ENCODE data around the gene USP17L15.
A peak's percentile ranks its signal among the peaks of the same experiment; 100 is the strongest.
"Not testable (repeated sequence)": the region's sequence is repeated elsewhere in the genome, so short reads cannot be mapped to it uniquely, and the experiment has no call there.

USP17L15 gene, protein sequence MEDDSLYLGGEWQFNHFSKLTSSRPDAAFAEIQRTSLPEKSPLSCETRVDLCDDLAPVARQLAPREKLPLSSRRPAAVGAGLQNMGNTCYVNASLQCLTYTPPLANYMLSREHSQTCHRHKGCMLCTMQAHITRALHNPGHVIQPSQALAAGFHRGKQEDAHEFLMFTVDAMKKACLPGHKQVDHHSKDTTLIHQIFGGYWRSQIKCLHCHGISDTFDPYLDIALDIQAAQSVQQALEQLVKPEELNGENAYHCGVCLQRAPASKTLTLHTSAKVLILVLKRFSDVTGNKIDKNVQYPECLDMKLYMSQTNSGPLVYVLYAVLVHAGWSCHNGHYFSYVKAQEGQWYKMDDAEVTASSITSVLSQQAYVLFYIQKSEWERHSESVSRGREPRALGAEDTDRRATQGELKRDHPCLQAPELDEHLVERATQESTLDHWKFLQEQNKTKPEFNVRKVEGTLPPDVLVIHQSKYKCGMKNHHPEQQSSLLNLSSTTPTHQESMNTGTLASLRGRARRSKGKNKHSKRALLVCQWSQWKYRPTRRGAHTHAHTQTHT

DNA sequence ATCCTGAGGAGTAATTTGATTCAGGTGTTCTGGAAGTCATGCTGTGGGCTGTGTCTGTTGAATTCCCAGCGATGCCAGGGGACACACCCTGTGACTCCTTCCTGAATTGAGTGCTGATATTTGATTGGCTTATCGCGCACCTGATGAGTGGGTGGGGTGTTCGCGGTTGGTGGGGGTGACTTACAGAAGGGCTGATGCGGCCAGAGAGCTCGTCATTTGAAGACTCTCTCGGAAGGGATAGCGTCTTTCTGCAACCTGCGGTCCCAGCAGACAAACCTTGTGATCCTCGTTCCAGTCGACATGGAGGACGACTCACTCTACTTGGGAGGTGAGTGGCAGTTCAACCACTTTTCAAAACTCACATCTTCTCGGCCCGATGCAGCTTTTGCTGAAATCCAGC, at the start of gene USP17L15:
USP17L15 (plus strand) TSS at position 301 of the 400 bp plus-strand sequence; CDS start at position 301, 0 bp downstream.
- H3K36me3 Mint-ChIP-seq (ENCODE audit: low read depth); DNase-seq; H3K27ac Mint-ChIP-seq; H3K4me1 Mint-ChIP-seq; H3K9me3 Mint-ChIP-seq; H3K27me3 Mint-ChIP-seq (ENCODE audit: low read depth, poor library complexity); H3K4me3 Mint-ChIP-seq: not testable (repeated sequence)

- not testable (repeated sequence) for H3K9me3 Mint-ChIP-seq; H3K36me3 Mint-ChIP-seq (ENCODE audit: low read depth); DNase-seq; H3K4me1 Mint-ChIP-seq; H3K27ac Mint-ChIP-seq; H3K4me3 Mint-ChIP-seq; H3K27me3 Mint-ChIP-seq (ENCODE audit: low read depth, poor library complexity)
These were observed 23.8 kb upstream of the USP17L15 start, which contains the start of gene USP17L10 for GRCh38 chr4:9210357-9210756. USP17L10 (plus strand) TSS chr4:9210657; CDS start chr4:9210657, 0 bp downstream.

DNA sequence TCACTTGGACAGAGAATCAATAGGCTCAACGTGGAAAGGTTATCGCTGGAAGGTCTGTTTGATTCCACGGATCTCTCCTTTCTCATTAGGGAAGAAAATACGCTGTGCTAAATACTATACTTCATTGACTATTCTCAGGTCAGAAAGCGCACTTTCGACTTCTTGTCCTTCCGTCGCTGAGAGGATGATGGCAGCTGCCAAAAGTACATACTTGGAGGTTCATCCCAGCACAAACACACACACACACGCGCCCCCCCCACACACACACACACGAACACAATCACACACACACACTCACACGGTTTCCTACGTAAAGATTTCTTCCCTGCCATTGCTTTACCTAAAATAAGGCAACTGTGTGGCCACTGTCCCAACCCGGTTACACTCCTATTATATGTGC, 19.5 kb upstream of the USP17L15 start:
- DNase-seq; H3K27me3 Mint-ChIP-seq (ENCODE audit: low read depth, poor library complexity); H3K36me3 Mint-ChIP-seq (ENCODE audit: low read depth); H3K4me3 Mint-ChIP-seq; H3K9me3 Mint-ChIP-seq; H3K27ac Mint-ChIP-seq; H3K4me1 Mint-ChIP-seq: not testable (repeated sequence)

DNA sequence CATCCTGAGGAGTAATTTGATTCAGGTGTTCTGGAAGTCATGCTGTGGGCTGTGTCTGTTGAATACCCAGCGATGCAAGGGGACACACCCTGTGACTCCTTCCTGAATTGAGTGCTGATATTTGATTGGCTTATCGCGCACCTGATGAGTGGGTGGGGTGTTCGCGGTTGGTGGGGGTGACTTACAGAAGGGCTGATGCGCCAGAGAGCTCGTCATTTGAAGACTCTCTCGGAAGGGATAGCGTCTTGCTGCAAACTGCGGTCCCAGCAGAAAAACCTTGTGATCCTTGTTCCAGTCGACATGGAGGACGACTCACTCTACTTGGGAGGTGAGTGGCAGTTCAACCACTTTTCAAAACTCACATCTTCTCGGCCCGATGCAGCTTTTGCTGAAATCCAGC, 19.1 kb upstream of the USP17L15 start, which contains the start of gene USP17L11:
USP17L11 (plus strand) TSS at position 301 of the 400 bp plus-strand sequence; CDS start at position 301, 0 bp downstream.
- H3K36me3 Mint-ChIP-seq (ENCODE audit: low read depth); H3K4me1 Mint-ChIP-seq; H3K9me3 Mint-ChIP-seq; H3K4me3 Mint-ChIP-seq; DNase-seq; H3K27ac Mint-ChIP-seq; H3K27me3 Mint-ChIP-seq (ENCODE audit: low read depth, poor library complexity): not testable (repeated sequence)

DNA sequence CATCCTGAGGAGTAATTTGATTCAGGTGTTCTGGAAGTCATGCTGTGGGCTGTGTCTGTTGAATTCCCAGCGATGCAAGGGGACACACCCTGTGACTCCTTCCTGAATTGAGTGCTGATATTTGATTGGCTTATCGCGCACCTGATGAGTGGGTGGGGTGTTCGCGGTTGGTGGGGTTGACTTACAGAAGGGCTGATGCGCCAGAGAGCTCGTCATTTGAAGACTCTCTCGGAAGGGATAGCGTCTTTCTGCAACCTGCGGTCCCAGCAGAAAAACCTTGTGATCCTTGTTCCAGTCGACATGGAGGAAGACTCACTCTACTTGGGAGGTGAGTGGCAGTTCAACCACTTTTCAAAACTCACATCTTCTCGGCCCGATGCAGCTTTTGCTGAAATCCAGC, 14.3 kb upstream of the USP17L15 start, which contains the start of gene USP17L12:
USP17L12 (plus strand) TSS at position 301 of the 400 bp plus-strand sequence; CDS start at position 301, 0 bp downstream.
- H3K4me3 Mint-ChIP-seq; H3K9me3 Mint-ChIP-seq; H3K36me3 Mint-ChIP-seq (ENCODE audit: low read depth); DNase-seq; H3K4me1 Mint-ChIP-seq; H3K27me3 Mint-ChIP-seq (ENCODE audit: low read depth, poor library complexity); H3K27ac Mint-ChIP-seq: not testable (repeated sequence)

GRCh38 chr4:9224596-9224995, 9.6 kb upstream of the USP17L15 start, which contains the start of gene USP17L13:
USP17L13 (plus strand) TSS chr4:9224896; CDS start chr4:9224896, 0 bp downstream.
- not testable (repeated sequence) for DNase-seq; H3K4me1 Mint-ChIP-seq; H3K9me3 Mint-ChIP-seq; H3K27me3 Mint-ChIP-seq (ENCODE audit: low read depth, poor library complexity); H3K36me3 Mint-ChIP-seq (ENCODE audit: low read depth); H3K27ac Mint-ChIP-seq; H3K4me3 Mint-ChIP-seq

- not testable (repeated sequence) for H3K4me3 Mint-ChIP-seq; H3K27me3 Mint-ChIP-seq (ENCODE audit: low read depth, poor library complexity); H3K27ac Mint-ChIP-seq; H3K9me3 Mint-ChIP-seq; H3K4me1 Mint-ChIP-seq; H3K36me3 Mint-ChIP-seq (ENCODE audit: low read depth)
- peak; percentile 0 for DNase-seq
These were observed 3.9 kb upstream of the USP17L15 start for GRCh38 chr4:9230249-9230648.

GRCh38 chr4:9238461-9238860, 4.3 kb downstream of the USP17L15 start:
- not testable (repeated sequence) for H3K9me3 Mint-ChIP-seq; DNase-seq; H3K36me3 Mint-ChIP-seq (ENCODE audit: low read depth); H3K27me3 Mint-ChIP-seq (ENCODE audit: low read depth, poor library complexity); H3K27ac Mint-ChIP-seq; H3K4me1 Mint-ChIP-seq; H3K4me3 Mint-ChIP-seq

DNA sequence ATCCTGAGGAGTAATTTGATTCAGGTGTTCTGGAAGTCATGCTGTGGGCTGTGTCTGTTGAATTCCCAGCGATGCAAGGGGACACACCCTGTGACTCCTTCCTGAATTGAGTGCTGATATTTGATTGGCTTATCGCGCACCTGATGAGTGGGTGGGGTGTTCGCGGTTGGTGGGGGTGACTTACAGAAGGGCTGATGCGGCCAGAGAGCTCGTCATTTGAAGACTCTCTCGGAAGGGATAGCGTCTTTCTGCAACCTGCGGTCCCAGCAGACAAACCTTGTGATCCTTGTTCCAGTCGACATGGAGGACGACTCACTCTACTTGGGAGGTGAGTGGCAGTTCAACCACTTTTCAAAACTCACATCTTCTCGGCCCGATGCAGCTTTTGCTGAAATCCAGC, 9.4 kb downstream of the USP17L15 start, which contains the start of gene USP17L17:
USP17L17 (plus strand) TSS at position 301 of the 400 bp plus-strand sequence; CDS start at position 301, 0 bp downstream.
- H3K27me3 Mint-ChIP-seq (ENCODE audit: low read depth, poor library complexity); H3K36me3 Mint-ChIP-seq (ENCODE audit: low read depth); H3K9me3 Mint-ChIP-seq; H3K4me1 Mint-ChIP-seq; DNase-seq; H3K4me3 Mint-ChIP-seq; H3K27ac Mint-ChIP-seq: not testable (repeated sequence)

- not testable (repeated sequence) for H3K4me1 Mint-ChIP-seq; H3K36me3 Mint-ChIP-seq (ENCODE audit: low read depth); DNase-seq; H3K4me3 Mint-ChIP-seq; H3K27me3 Mint-ChIP-seq (ENCODE audit: low read depth, poor library complexity); H3K9me3 Mint-ChIP-seq; H3K27ac Mint-ChIP-seq
These were observed 13.9 kb downstream of the USP17L15 start, which contains the start of gene USP17L18 for GRCh38 chr4:9247953-9248680. USP17L18 (plus strand) TSS chr4:9248630; CDS start chr4:9248630, 0 bp downstream.

- H3K36me3 Mint-ChIP-seq (ENCODE audit: low read depth); H3K4me3 Mint-ChIP-seq; DNase-seq; H3K9me3 Mint-ChIP-seq; H3K27me3 Mint-ChIP-seq (ENCODE audit: low read depth, poor library complexity); H3K27ac Mint-ChIP-seq; H3K4me1 Mint-ChIP-seq: not testable (repeated sequence)
These were observed 18.9 kb downstream of the USP17L15 start, which contains the start of gene USP17L19 for GRCh38 chr4:9253078-9253477. USP17L19 (plus strand) TSS chr4:9253378; CDS start chr4:9253378, 0 bp downstream.

GRCh38 chr4:9257824-9258223, 23.6 kb downstream of the USP17L15 start, which contains the start of gene USP17L20:
USP17L20 (plus strand) TSS chr4:9258124; CDS start chr4:9258124, 0 bp downstream.
- H3K27ac Mint-ChIP-seq; H3K27me3 Mint-ChIP-seq (ENCODE audit: low read depth, poor library complexity); DNase-seq; H3K4me1 Mint-ChIP-seq; H3K9me3 Mint-ChIP-seq; H3K4me3 Mint-ChIP-seq; H3K36me3 Mint-ChIP-seq (ENCODE audit: low read depth): not testable (repeated sequence)

GRCh38 chr4:9262572-9262971, 28.4 kb downstream of the USP17L15 start, which contains the start of gene USP17L21:
USP17L21 (plus strand) TSS chr4:9262872; CDS start chr4:9262872, 0 bp downstream.
- H3K27ac Mint-ChIP-seq; DNase-seq; H3K9me3 Mint-ChIP-seq; H3K36me3 Mint-ChIP-seq (ENCODE audit: low read depth); H3K27me3 Mint-ChIP-seq (ENCODE audit: low read depth, poor library complexity); H3K4me3 Mint-ChIP-seq; H3K4me1 Mint-ChIP-seq: not testable (repeated sequence)

GRCh38 chr4:9267319-9267718, 33.1 kb downstream of the USP17L15 start, which contains the start of gene USP17L22:
USP17L22 (plus strand) TSS chr4:9267619; CDS start chr4:9267619, 0 bp downstream.
- not testable (repeated sequence) for H3K4me3 Mint-ChIP-seq; H3K4me1 Mint-ChIP-seq; H3K36me3 Mint-ChIP-seq (ENCODE audit: low read depth); H3K27ac Mint-ChIP-seq; H3K9me3 Mint-ChIP-seq; DNase-seq; H3K27me3 Mint-ChIP-seq (ENCODE audit: low read depth, poor library complexity)

Measured in nephron progenitor cell (in vitro differentiated cells).